A673 (cell line): Measurements from ENCODE around the gene COL4A3.

Source experiments
- EZH2 ChIP-seq: fragments of 200-600 bp; sonication (generic); IDR thresholded peaks from 2 replicates; pipeline ENCODE4 v1.6.1; 2017; ENCODE audit warnings: borderline replicate concordance, low read depth, mild to moderate bottlenecking, mixed read lengths, antibody characterized with exemption, low read length; ENCODE audit not compliant: poor library complexity, severe bottlenecking
- TF ChIP-seq, protein P1 (sequence below): fragments of 300-800, 200-600 bp; sonication (generic); conservative IDR thresholded peaks from 2 replicates; pipeline ENCODE4 v1.5.1; 2017; ENCODE audit warnings: low read depth, mild to moderate bottlenecking, antibody characterized with exemption, low read length, moderate library complexity, mixed read lengths

DNA sequence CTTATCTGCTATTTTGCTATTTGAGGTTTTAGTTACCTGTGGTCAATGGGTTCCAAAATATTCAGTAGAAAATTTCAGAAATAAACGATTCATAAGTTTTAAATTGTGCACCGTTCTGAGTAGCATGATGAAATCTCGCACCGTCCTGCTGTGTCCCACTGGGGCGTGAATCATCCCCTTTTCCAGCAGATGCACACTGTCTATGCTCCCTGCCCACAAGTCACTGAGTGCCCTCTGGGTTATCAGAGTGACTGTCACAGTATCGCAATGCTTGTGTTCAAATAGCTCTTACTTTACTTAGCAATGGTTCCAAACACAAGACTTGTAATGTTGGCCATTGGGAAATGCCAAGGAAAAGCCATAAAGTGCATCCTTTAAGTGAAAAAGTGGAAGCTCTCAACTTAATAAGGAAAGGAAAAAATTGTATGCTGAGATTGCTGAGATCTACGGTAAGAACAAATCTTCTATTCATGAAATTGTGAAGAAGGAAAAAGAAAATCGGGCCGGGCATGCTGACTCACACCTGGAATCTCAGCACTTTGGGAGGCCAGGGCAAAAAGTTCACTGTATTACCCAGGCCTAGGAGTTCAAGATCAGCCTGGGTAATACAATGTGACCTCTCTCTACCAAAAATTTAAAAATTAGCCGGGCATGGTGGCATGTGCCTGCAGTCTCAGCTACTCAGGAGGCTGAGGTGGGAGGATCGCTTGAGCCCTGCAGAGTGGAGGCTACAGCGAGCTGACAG is 13.3 kb downstream of the COL4A3 start:
- TF ChIP-seq EZH2 = no peak
- TF ChIP-seq, protein P1, sequence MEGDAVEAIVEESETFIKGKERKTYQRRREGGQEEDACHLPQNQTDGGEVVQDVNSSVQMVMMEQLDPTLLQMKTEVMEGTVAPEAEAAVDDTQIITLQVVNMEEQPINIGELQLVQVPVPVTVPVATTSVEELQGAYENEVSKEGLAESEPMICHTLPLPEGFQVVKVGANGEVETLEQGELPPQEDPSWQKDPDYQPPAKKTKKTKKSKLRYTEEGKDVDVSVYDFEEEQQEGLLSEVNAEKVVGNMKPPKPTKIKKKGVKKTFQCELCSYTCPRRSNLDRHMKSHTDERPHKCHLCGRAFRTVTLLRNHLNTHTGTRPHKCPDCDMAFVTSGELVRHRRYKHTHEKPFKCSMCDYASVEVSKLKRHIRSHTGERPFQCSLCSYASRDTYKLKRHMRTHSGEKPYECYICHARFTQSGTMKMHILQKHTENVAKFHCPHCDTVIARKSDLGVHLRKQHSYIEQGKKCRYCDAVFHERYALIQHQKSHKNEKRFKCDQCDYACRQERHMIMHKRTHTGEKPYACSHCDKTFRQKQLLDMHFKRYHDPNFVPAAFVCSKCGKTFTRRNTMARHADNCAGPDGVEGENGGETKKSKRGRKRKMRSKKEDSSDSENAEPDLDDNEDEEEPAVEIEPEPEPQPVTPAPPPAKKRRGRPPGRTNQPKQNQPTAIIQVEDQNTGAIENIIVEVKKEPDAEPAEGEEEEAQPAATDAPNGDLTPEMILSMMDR = no peak
